WTC11 (cell line): ENCODE results near the gene SPTLC1. TPM values are rescaled to one million over a fixed set of nuclear protein-coding genes. Genes with fewer than 3 reads are reported as not detected.

Experiments used
- ATAC-seq: fragments of 200-7000 bp; cut with Tn5 transposase; 2 replicates; pipeline ENCODE4 v1.10.0; 2021; ENCODE audit warnings: mild to moderate bottlenecking, moderate library complexity
- CTCF ChIA-PET: fragments of 300-600 bp; sonication (Branson Sonifier 250); formaldehyde crosslinking; loops from one replicate; lab custom pipeline; 2021; ENCODE audit warnings: antibody characterized with exemption; lab: Charles Lee
- POLR2A ChIA-PET: fragments of 350-600 bp; sonication (Branson Sonifier 250); formaldehyde crosslinking; loops from one replicate; lab custom pipeline; 2021; ENCODE audit warnings: antibody characterized with exemption; lab: Charles Lee
- DNase-seq: peaks from one replicate; pipeline ENCODE4 v3.0.0; 2021; ENCODE audit warnings: low spot score
- H3K27ac Mint-ChIP-seq: 2 replicates; pipeline ENCODE4 v1.8.0; 2021; ENCODE audit warnings: mixed read lengths
- H3K27me3 Mint-ChIP-seq: 2 replicates; pipeline ENCODE4 v1.8.0; 2021; ENCODE audit warnings: low read depth, mild to moderate bottlenecking, moderate library complexity, mixed read lengths
- H3K36me3 Mint-ChIP-seq: 2 replicates; pipeline ENCODE4 v1.8.0; 2021; ENCODE audit warnings: mixed read lengths
- H3K4me1 Mint-ChIP-seq: 2 replicates; pipeline ENCODE4 v1.8.0; 2022; ENCODE audit warnings: mixed read lengths
- H3K4me3 Mint-ChIP-seq: 2 replicates; pipeline ENCODE4 v1.8.0; 2021; ENCODE audit warnings: mild to moderate bottlenecking, moderate library complexity, mixed read lengths
- H3K9me3 Mint-ChIP-seq: 2 replicates; pipeline ENCODE4 v1.8.0; 2021; ENCODE audit warnings: mixed read lengths
- ATF1 ChIP-seq: sonication (generic); formaldehyde crosslinking; IDR thresholded peaks from 2 replicates; pipeline ENCODE4 v1.8.1; 2023; ENCODE audit warnings: mild to moderate bottlenecking, moderate library complexity, missing genetic modification reagents
- CREM ChIP-seq: sonication (generic); formaldehyde crosslinking; IDR thresholded peaks from 2 replicates; pipeline ENCODE4 v1.8.1; 2022; ENCODE audit warnings: mild to moderate bottlenecking, missing genetic modification reagents, moderate library complexity
- FOXJ3 ChIP-seq: sonication (generic); formaldehyde crosslinking; IDR thresholded peaks from 2 replicates; pipeline ENCODE4 v1.9.0; 2021; ENCODE audit warnings: missing genetic modification reagents, mild to moderate bottlenecking, borderline replicate concordance
- IRF2 ChIP-seq: sonication (generic); formaldehyde crosslinking; IDR thresholded peaks from 2 replicates; pipeline ENCODE4 v1.8.0; 2022; ENCODE audit warnings: low read depth, missing genetic modification reagents, borderline replicate concordance
- KAT7 ChIP-seq: sonication (generic); formaldehyde crosslinking; IDR thresholded peaks from 2 replicates; pipeline ENCODE4 v1.8.1; 2023; ENCODE audit warnings: missing genetic modification reagents, mild to moderate bottlenecking, borderline replicate concordance
- NFE2L1 ChIP-seq: sonication (generic); formaldehyde crosslinking; IDR thresholded peaks from 2 replicates; pipeline ENCODE4 v1.8.1; 2023; ENCODE audit warnings: missing genetic modification reagents
- PRRX2 ChIP-seq: fragments of 250-450 bp; sonication (Bioruptor Pico); IDR thresholded peaks from 2 replicates; pipeline ENCODE4 v1.8.0; 2021; ENCODE audit warnings: mild to moderate bottlenecking
- RELA ChIP-seq: sonication (generic); formaldehyde crosslinking; IDR thresholded peaks from 2 replicates; pipeline ENCODE4 v1.8.1; 2022; ENCODE audit warnings: missing genetic modification reagents, mild to moderate bottlenecking, borderline replicate concordance
- SOX15 ChIP-seq: fragments of 250-450 bp; sonication (Bioruptor Pico); IDR thresholded peaks from 2 replicates; pipeline ENCODE4 v1.9.0; 2021; ENCODE audit warnings: mild to moderate bottlenecking
- TEAD4 ChIP-seq: sonication (generic); formaldehyde crosslinking; IDR thresholded peaks from 2 replicates; pipeline ENCODE4 v1.8.0; 2022; ENCODE audit warnings: mild to moderate bottlenecking, missing genetic modification reagents
- ZBTB21 ChIP-seq: sonication (generic); formaldehyde crosslinking; IDR thresholded peaks from 2 replicates; pipeline ENCODE4 v1.8.1; 2023; ENCODE audit warnings: mild to moderate bottlenecking, missing genetic modification reagents, borderline replicate concordance
- ZNF232 ChIP-seq: sonication (generic); formaldehyde crosslinking; IDR thresholded peaks from 2 replicates; pipeline ENCODE4 v1.8.0; 2022; ENCODE audit warnings: mild to moderate bottlenecking, missing genetic modification reagents
- total RNA-seq: library from RNA; stranded (reverse); gene quantifications from 3 replicates; pipeline ENCODE4 v1.2.3, GENCODE V29; 2021
- TF ChIP-seq, protein P1 (sequence below): fragments of 200-600 bp; IDR thresholded peaks from 2 replicates; pipeline ENCODE4 v1.8.0; 2022; ENCODE audit warnings: antibody characterized with exemption
- TF ChIP-seq, protein P2 (sequence below): sonication (generic); formaldehyde crosslinking; IDR thresholded peaks from 2 replicates; pipeline ENCODE4 v1.8.1; 2022; ENCODE audit warnings: mild to moderate bottlenecking, missing genetic modification reagents, moderate library complexity, borderline replicate concordance
- TF ChIP-seq, protein P3 (sequence below): sonication (generic); formaldehyde crosslinking; IDR thresholded peaks from 2 replicates; pipeline ENCODE4 v1.8.1; 2023; ENCODE audit warnings: mild to moderate bottlenecking, missing genetic modification reagents, borderline replicate concordance
- TF ChIP-seq, protein P4 (sequence below): sonication (generic); formaldehyde crosslinking; IDR thresholded peaks from 2 replicates; pipeline ENCODE4 v1.8.1; 2022; ENCODE audit warnings: missing genetic modification reagents, borderline replicate concordance
- TF ChIP-seq, protein P5 (sequence below): sonication (generic); formaldehyde crosslinking; IDR thresholded peaks from 2 replicates; pipeline ENCODE4 v1.8.0; 2022; ENCODE audit warnings: mild to moderate bottlenecking, missing genetic modification reagents
- TF ChIP-seq, protein P6 (sequence below): sonication (generic); formaldehyde crosslinking; IDR thresholded peaks from 2 replicates; pipeline ENCODE4 v1.8.0; 2022; ENCODE audit warnings: mild to moderate bottlenecking, missing genetic modification reagents
- TF ChIP-seq, protein P7 (sequence below): fragments of 250-450 bp; sonication (Bioruptor Pico); IDR thresholded peaks from 2 replicates; pipeline ENCODE4 v1.9.0; 2021; ENCODE audit warnings: mild to moderate bottlenecking
- TF ChIP-seq, protein P8 (sequence below): sonication (generic); formaldehyde crosslinking; IDR thresholded peaks from 2 replicates; pipeline ENCODE4 v1.8.1; 2023; ENCODE audit warnings: mild to moderate bottlenecking, missing genetic modification reagents
- TF ChIP-seq, protein P9 (sequence below): sonication (generic); formaldehyde crosslinking; IDR thresholded peaks from 2 replicates; pipeline ENCODE4 v1.8.1; 2023; ENCODE audit warnings: mild to moderate bottlenecking, missing genetic modification reagents

The SPTLC1 gene
- total RNA-seq, 1 experiment from 2014 or later: 81.2 TPM

DNA sequence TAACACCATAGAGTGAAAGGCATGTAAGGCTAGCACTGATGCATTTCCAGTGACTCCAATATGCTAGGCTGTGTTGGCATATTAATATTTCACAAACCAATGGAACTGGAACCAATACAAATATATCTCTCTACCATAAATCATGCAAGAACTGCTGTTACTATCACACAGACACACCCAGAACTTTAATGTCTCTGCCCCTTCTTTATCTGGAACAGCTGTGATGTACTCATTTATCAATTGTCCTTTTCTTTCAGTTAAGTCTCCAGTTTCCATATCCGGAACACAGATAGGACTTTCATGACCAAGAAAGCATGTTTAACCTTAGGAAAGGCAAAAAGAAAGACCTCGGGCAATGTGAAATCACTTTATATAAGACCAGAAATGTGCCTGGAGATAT lies 70.3 kb downstream of the SPTLC1 start (continued):
- TF ChIP-seq SOX15 (CRISPR knock-in tag) (no peak), ZNF232 (CRISPR knock-in tag) (no peak), PRRX2 (CRISPR knock-in tag) (no peak), ATF1 (no peak), NFE2L1 (CRISPR knock-in tag) (no peak), FOXJ3 (CRISPR knock-in tag) (no peak), CREM (no peak), RELA (no peak)
- TF ChIP-seq, protein P1, sequence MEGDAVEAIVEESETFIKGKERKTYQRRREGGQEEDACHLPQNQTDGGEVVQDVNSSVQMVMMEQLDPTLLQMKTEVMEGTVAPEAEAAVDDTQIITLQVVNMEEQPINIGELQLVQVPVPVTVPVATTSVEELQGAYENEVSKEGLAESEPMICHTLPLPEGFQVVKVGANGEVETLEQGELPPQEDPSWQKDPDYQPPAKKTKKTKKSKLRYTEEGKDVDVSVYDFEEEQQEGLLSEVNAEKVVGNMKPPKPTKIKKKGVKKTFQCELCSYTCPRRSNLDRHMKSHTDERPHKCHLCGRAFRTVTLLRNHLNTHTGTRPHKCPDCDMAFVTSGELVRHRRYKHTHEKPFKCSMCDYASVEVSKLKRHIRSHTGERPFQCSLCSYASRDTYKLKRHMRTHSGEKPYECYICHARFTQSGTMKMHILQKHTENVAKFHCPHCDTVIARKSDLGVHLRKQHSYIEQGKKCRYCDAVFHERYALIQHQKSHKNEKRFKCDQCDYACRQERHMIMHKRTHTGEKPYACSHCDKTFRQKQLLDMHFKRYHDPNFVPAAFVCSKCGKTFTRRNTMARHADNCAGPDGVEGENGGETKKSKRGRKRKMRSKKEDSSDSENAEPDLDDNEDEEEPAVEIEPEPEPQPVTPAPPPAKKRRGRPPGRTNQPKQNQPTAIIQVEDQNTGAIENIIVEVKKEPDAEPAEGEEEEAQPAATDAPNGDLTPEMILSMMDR: no peak
- TF ChIP-seq, protein P2, sequence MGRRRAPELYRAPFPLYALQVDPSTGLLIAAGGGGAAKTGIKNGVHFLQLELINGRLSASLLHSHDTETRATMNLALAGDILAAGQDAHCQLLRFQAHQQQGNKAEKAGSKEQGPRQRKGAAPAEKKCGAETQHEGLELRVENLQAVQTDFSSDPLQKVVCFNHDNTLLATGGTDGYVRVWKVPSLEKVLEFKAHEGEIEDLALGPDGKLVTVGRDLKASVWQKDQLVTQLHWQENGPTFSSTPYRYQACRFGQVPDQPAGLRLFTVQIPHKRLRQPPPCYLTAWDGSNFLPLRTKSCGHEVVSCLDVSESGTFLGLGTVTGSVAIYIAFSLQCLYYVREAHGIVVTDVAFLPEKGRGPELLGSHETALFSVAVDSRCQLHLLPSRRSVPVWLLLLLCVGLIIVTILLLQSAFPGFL (CRISPR knock-in tag): no peak
- TF ChIP-seq, protein P3, sequence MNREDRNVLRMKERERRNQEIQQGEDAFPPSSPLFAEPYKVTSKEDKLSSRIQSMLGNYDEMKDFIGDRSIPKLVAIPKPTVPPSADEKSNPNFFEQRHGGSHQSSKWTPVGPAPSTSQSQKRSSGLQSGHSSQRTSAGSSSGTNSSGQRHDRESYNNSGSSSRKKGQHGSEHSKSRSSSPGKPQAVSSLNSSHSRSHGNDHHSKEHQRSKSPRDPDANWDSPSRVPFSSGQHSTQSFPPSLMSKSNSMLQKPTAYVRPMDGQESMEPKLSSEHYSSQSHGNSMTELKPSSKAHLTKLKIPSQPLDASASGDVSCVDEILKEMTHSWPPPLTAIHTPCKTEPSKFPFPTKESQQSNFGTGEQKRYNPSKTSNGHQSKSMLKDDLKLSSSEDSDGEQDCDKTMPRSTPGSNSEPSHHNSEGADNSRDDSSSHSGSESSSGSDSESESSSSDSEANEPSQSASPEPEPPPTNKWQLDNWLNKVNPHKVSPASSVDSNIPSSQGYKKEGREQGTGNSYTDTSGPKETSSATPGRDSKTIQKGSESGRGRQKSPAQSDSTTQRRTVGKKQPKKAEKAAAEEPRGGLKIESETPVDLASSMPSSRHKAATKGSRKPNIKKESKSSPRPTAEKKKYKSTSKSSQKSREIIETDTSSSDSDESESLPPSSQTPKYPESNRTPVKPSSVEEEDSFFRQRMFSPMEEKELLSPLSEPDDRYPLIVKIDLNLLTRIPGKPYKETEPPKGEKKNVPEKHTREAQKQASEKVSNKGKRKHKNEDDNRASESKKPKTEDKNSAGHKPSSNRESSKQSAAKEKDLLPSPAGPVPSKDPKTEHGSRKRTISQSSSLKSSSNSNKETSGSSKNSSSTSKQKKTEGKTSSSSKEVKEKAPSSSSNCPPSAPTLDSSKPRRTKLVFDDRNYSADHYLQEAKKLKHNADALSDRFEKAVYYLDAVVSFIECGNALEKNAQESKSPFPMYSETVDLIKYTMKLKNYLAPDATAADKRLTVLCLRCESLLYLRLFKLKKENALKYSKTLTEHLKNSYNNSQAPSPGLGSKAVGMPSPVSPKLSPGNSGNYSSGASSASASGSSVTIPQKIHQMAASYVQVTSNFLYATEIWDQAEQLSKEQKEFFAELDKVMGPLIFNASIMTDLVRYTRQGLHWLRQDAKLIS (CRISPR knock-in tag): no peak
- TF ChIP-seq, protein P4, sequence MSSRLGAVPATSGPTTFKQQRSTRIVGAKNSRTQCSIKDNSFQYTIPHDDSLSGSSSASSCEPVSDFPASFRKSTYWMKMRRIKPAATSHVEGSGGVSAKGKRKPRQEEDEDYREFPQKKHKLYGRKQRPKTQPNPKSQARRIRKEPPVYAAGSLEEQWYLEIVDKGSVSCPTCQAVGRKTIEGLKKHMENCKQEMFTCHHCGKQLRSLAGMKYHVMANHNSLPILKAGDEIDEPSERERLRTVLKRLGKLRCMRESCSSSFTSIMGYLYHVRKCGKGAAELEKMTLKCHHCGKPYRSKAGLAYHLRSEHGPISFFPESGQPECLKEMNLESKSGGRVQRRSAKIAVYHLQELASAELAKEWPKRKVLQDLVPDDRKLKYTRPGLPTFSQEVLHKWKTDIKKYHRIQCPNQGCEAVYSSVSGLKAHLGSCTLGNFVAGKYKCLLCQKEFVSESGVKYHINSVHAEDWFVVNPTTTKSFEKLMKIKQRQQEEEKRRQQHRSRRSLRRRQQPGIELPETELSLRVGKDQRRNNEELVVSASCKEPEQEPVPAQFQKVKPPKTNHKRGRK (CRISPR knock-in tag): no peak
- TF ChIP-seq, protein P5, sequence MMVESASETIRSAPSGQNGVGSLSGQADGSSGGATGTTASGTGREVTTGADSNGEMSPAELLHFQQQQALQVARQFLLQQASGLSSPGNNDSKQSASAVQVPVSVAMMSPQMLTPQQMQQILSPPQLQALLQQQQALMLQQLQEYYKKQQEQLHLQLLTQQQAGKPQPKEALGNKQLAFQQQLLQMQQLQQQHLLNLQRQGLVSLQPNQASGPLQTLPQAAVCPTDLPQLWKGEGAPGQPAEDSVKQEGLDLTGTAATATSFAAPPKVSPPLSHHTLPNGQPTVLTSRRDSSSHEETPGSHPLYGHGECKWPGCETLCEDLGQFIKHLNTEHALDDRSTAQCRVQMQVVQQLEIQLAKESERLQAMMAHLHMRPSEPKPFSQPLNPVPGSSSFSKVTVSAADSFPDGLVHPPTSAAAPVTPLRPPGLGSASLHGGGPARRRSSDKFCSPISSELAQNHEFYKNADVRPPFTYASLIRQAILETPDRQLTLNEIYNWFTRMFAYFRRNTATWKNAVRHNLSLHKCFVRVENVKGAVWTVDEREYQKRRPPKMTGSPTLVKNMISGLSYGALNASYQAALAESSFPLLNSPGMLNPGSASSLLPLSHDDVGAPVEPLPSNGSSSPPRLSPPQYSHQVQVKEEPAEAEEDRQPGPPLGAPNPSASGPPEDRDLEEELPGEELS: no peak
- TF ChIP-seq, protein P6, sequence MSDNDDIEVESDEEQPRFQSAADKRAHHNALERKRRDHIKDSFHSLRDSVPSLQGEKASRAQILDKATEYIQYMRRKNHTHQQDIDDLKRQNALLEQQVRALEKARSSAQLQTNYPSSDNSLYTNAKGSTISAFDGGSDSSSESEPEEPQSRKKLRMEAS: no peak

DNA sequence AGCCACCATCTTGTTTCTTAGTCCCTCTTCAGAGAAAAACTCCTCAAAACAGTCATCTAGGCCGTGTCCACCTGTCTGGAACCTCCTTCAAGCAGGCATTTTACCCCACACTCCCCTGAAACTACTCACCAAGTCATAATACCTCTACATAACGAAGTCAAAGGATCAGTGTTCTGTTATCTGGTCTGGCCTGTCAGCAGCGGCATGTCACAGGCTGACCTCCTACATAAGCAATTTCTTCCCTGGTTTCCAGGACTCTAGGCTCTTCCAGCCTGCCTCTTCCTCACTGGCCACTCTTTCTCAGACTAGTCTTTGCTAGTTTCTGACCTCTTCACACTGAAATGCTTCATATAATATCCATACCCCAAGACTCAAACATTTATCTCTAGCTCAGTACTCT lies 72.2 kb downstream of the SPTLC1 start:
- Mint-ChIP-seq H3K4me1 (peaks cover 4% of the 10 kb centered on the region), H3K27me3 (no peaks in the 10 kb centered on the region), H3K9me3 (peaks cover 29% of the 10 kb centered on the region), H3K36me3 (peaks cover 67% of the 10 kb centered on the region), H3K4me3 (no peak overlapping the region), H3K27ac (no peak overlapping the region)
- ATAC-seq (no peak), DNase-seq (no peak)
- ChIA-PET CTCF (no interaction called here), POLR2A (no interaction called here)
- no peak for TF ChIP-seq PRRX2 (CRISPR knock-in tag)
- TF ChIP-seq, protein P7, sequence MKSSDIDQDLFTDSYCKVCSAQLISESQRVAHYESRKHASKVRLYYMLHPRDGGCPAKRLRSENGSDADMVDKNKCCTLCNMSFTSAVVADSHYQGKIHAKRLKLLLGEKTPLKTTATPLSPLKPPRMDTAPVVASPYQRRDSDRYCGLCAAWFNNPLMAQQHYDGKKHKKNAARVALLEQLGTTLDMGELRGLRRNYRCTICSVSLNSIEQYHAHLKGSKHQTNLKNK (CRISPR knock-in tag): no peak
- TF ChIP-seq, protein P8, sequence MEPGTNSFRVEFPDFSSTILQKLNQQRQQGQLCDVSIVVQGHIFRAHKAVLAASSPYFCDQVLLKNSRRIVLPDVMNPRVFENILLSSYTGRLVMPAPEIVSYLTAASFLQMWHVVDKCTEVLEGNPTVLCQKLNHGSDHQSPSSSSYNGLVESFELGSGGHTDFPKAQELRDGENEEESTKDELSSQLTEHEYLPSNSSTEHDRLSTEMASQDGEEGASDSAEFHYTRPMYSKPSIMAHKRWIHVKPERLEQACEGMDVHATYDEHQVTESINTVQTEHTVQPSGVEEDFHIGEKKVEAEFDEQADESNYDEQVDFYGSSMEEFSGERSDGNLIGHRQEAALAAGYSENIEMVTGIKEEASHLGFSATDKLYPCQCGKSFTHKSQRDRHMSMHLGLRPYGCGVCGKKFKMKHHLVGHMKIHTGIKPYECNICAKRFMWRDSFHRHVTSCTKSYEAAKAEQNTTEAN (CRISPR knock-in tag): no peak
- TF ChIP-seq ZBTB21 (CRISPR knock-in tag): no peak
- TF ChIP-seq IRF2 (CRISPR knock-in tag): no peak
- no peak for TF ChIP-seq TEAD4 (CRISPR knock-in tag)
- no peak for TF ChIP-seq ZNF232 (CRISPR knock-in tag)
- TF ChIP-seq, protein P9, sequence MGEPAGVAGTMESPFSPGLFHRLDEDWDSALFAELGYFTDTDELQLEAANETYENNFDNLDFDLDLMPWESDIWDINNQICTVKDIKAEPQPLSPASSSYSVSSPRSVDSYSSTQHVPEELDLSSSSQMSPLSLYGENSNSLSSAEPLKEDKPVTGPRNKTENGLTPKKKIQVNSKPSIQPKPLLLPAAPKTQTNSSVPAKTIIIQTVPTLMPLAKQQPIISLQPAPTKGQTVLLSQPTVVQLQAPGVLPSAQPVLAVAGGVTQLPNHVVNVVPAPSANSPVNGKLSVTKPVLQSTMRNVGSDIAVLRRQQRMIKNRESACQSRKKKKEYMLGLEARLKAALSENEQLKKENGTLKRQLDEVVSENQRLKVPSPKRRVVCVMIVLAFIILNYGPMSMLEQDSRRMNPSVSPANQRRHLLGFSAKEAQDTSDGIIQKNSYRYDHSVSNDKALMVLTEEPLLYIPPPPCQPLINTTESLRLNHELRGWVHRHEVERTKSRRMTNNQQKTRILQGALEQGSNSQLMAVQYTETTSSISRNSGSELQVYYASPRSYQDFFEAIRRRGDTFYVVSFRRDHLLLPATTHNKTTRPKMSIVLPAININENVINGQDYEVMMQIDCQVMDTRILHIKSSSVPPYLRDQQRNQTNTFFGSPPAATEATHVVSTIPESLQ (CRISPR knock-in tag): no peak
- no peak for TF ChIP-seq KAT7 (CRISPR knock-in tag)
